Kidney (tissue), 14 donors: ENCODE data around the gene USP28. TPM values are rescaled to one million over a fixed set of nuclear protein-coding genes. Genes with fewer than 3 reads are reported as not detected.

Experiments used
- DNase-seq, 5 donors: peaks; one replicate each; pipeline ENCODE4 v3.0.0-alpha.2; 2013 to 2020
- FAIRE-seq: peaks from 2 replicates; lab custom pipeline; 2012; peaks lifted over from hg19 to GRCh38; lab: Jason Lieb, UNC
- H3K27ac ChIP-seq, 2 donors: one replicate each; pipeline ENCODE4 v1.7.0; 2013; ENCODE audit warnings: low read depth in 2 of 2, low read length in 2 of 2, inconsistent platforms in 1 of 2
- H3K27me3 ChIP-seq: one replicate; pipeline ENCODE4 v1.7.1; 2013; ENCODE audit warnings: low read length, inconsistent platforms; ENCODE audit not compliant: control insufficient read depth, insufficient read depth
- H3K36me3 ChIP-seq, 3 donors: one replicate each; pipeline versions ENCODE4 v1.7.0 to v1.7.1; 2013; ENCODE audit warnings: low read length in 3 of 3, control low read depth in 1 of 3, inconsistent platforms in 1 of 3; ENCODE audit not compliant: insufficient read depth in 3 of 3, control insufficient read depth in 2 of 3
- H3K4me1 ChIP-seq, 3 donors: one replicate each; pipeline versions ENCODE4 v1.7.0 to v1.7.1; 2013; ENCODE audit warnings: low read length in 3 of 3, inconsistent platforms in 1 of 3, low read depth in 1 of 3; ENCODE audit not compliant: control insufficient read depth in 2 of 3, insufficient read depth in 2 of 3
- H3K4me3 ChIP-seq, 3 donors: one replicate each; pipeline versions ENCODE4 v1.7.0 to v1.8.1; 2013; ENCODE audit warnings: low read length in 3 of 3, control low read depth in 1 of 3, inconsistent platforms in 1 of 3
- H3K9ac ChIP-seq, 3 donors: one replicate each; pipeline versions ENCODE4 v1.7.0 to v1.7.1; 2013; ENCODE audit warnings: low read length in 3 of 3, control low read depth in 1 of 3, inconsistent platforms in 1 of 3
- H3K9me3 ChIP-seq, 3 donors: one replicate each; pipeline versions ENCODE4 v1.7.0 to v1.7.1; 2013; ENCODE audit warnings: low read length in 3 of 3, control low read depth in 1 of 3, inconsistent platforms in 1 of 3; ENCODE audit not compliant: control insufficient read depth in 2 of 3, insufficient read depth in 1 of 3
- CTCF ChIP-seq: IDR thresholded peaks from 3 replicates; pipeline ENCODE4 v1.5.1; 2012; ENCODE audit warnings: mild to moderate bottlenecking, moderate library complexity, borderline replicate concordance; ENCODE audit not compliant: insufficient read depth; ENCODE audit errors: extremely low read depth
- intact Hi-C: fragments of 100-400 bp; cut with DNase I; formaldehyde crosslinking; loops from one replicate; pipeline ENCODE4 v1.11.1; 2022
- polyA plus RNA-seq: library from polyadenylated mRNA; stranded (reverse); fragments of 350-450 nt; fragmentation: Illumina TruSeq; extraction: RNeasy Lipid Tissue Mini Kit (QIAGEN cat#74804); gene quantifications from one replicate; pipeline ENCODE4 v1.2.3, GENCODE V29; 2014; ENCODE audit warnings: low read depth, low replicate concordance; ENCODE audit not compliant: insufficient read depth
- total RNA-seq: library from RNA; stranded (reverse); fragmentation: NEBNext Ultra II Directional; extraction: Animal tissue kit (Norgen Biotek cat#: 25700); gene quantifications from one replicate; pipeline ENCODE4 v1.2.1, GENCODE V29; 2021
- donor health status: control.
- donor health status: control.
- donor health status: control.
- donor health status: control.
- donor health status: control.
- donor health status: DM: yes; HTN: yes; CAD: no.
- donor health status: Normal renal cell carcinoma (clear cell type).

Gene USP28
- total and polyA plus RNA-seq, 2 donors from 2014 or later: 5.3 to 19.4 TPM

- no peak overlapping the region for H3K27ac ChIP-seq
- no peaks in the 10 kb centered on the region for H3K9me3 ChIP-seq
- intact Hi-C loops: no loop called here
- H3K36me3 ChIP-seq: no peaks in the 10 kb centered on the region
- no peak overlapping the region for H3K4me3 ChIP-seq
- DNase-seq (no peak), FAIRE-seq (no peak)
- H3K4me1 ChIP-seq: no peaks in the 10 kb centered on the region
- no peaks in the 10 kb centered on the region for H3K27me3 ChIP-seq
- no peak for TF ChIP-seq CTCF
- no peak overlapping the region for H3K9ac ChIP-seq
Measured at GRCh38 chr11:113908098-113908497, 32.7 kb upstream of the USP28 start.

GRCh38 chr11:113907681-113908080, 32.3 kb upstream of the USP28 start:
- Histone ChIP-seq H3K36me3 (no peaks in the 10 kb centered on the region), H3K4me3 (no peak overlapping the region), H3K9me3 (no peaks in the 10 kb centered on the region), H3K9ac (no peak overlapping the region), H3K27me3 (no peaks in the 10 kb centered on the region), H3K27ac (no peak overlapping the region), H3K4me1 (no peaks in the 10 kb centered on the region)
- TF ChIP-seq CTCF: no peak
- no peak for FAIRE-seq
- intact Hi-C loops: no loop called here
- no peak for DNase-seq

- Histone ChIP-seq H3K4me1 (no peaks in the 10 kb centered on the region), H3K27me3 (no peaks in the 10 kb centered on the region), H3K9me3 (no peaks in the 10 kb centered on the region), H3K36me3 (no peaks in the 10 kb centered on the region), H3K9ac (no peak overlapping the region), H3K4me3 (no peak overlapping the region), H3K27ac (no peak overlapping the region)
- FAIRE-seq (no peak), DNase-seq (no peak)
- intact Hi-C loops: no loop called here
- TF ChIP-seq CTCF: no peak
Measured at GRCh38 chr11:113907152-113907551, 31.8 kb upstream of the USP28 start.

- FAIRE-seq (no peak), DNase-seq (no peak)
- Histone ChIP-seq H3K4me1 (no peaks in the 10 kb centered on the region), H3K4me3 (no peak overlapping the region), H3K36me3 (no peaks in the 10 kb centered on the region), H3K9ac (no peak overlapping the region), H3K9me3 (no peaks in the 10 kb centered on the region), H3K27me3 (no peaks in the 10 kb centered on the region), H3K27ac (no peak overlapping the region)
- intact Hi-C loops: no loop called here
- no peak for TF ChIP-seq CTCF
Measured at GRCh38 chr11:113906516-113906915, 31.1 kb upstream of the USP28 start.
